Measurements from ENCODE around the gene DGUOK. TPM values are rescaled to one million over a fixed set of nuclear protein-coding genes. Genes with fewer than 3 reads are reported as not detected.

The DGUOK gene
- total and polyA plus RNA-seq, 2 experiments from 2014 or later = 68.0 to 116 TPM

DNA sequence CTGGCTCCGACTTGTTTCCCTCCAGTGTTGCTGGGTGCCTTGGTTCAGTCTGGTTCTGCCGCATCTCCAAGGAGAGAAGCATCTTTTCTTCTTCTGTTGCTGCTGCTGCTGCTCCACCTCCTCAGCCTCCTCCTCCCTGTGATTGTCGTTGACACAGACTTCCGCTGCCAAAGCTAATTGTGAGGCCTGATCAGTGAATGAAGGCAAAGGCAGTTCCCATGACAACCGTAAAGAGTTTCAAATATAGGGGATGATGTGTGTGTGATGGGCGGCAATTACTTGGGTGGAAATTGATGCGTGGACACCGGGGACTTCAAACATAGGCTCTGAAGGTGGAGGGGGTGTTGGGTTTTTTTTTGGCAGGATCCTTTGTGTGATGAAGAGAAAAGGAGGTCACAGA is 71.8 kb downstream of the DGUOK start:
- 94% methylated on average over 8 of the region's 8 CpGs for WGBS (ENCODE audit: low lambda C conversion rate, missing lambda C conversion rate)
- Histone ChIP-seq H3K4me1 (ENCODE audit: insufficient read depth) (peaks cover 39% of the 10 kb centered on the region), H3K79me2 (peaks cover 84% of the 10 kb centered on the region), H3K9me3 (ENCODE audit: low read depth) (no peaks in the 10 kb centered on the region), H2AFZ (no peak overlapping the region), H3K36me3 (replicated peaks; ENCODE audit: insufficient read depth, low read depth) (no peaks in the 10 kb centered on the region), H3K27ac (no peak overlapping the region), H3K27me3 (no peaks in the 10 kb centered on the region), H4K20me1 (ENCODE audit: insufficient read depth, poor library complexity, severe bottlenecking) (peaks cover 71% of the 10 kb centered on the region), H3K9me2 (replicated peaks; ENCODE audit: insufficient read depth) (no peaks in the 10 kb centered on the region), H3K4me2 (no peak overlapping the region), H3K4me3 (no peak overlapping the region)
- TF ChIP-seq CTCF (IDR thresholded peaks at IDR 0.05; ENCODE audit: poor library complexity) (no peak), EZH2 (IDR thresholded peaks at IDR 0.05; ENCODE audit: borderline replicate concordance) (no peak)
- DNase-seq (ENCODE audit: low spot score) = no peak

DNA sequence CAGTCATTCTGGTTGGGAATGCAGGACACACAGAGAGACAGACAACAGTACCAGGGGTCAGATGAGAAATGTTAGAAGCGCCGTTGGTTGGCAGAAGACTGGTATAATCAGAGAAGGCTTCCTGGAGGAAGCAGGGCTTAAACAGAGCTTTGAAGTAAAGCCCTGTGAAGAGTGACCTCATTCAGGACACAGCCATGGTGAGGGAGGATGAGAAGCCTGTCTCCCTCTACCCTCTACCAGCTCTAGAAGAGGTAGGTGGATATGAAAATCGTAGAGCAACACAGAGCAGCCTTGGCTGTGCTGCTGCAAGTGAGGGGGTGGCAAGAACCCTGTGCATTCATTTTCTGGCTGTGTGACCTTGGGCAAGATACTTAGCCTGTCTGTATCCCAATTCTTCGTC is 72.3 kb downstream of the DGUOK start:
- no peak for DNase-seq (ENCODE audit: low spot score)
- TF ChIP-seq CTCF (IDR thresholded peaks at IDR 0.05; ENCODE audit: poor library complexity) = no peak
- TF ChIP-seq EZH2phosphoT487 (IDR thresholded peaks at IDR 0.05; ENCODE audit: low read depth, severe bottlenecking, unreplicated experiment) = no peak
- no peak for TF ChIP-seq EZH2 (IDR thresholded peaks at IDR 0.05; ENCODE audit: borderline replicate concordance)
- no peak overlapping the region for H3K4me3 ChIP-seq
- no peak overlapping the region for H3K4me2 ChIP-seq
- 84% methylated on average over 4 of the region's 4 CpGs for WGBS (ENCODE audit: low lambda C conversion rate, missing lambda C conversion rate)
- H3K27ac ChIP-seq = no peak overlapping the region
- no peak overlapping the region for H2AFZ ChIP-seq
- no peaks in the 10 kb centered on the region for H3K9me2 ChIP-seq (replicated peaks; ENCODE audit: insufficient read depth)
- no peaks in the 10 kb centered on the region for H3K9me3 ChIP-seq (ENCODE audit: low read depth)
- peaks cover 70% of the 10 kb centered on the region for H4K20me1 ChIP-seq (ENCODE audit: insufficient read depth, poor library complexity, severe bottlenecking)
- H3K27me3 ChIP-seq = no peaks in the 10 kb centered on the region
- H3K79me2 ChIP-seq = peaks cover 84% of the 10 kb centered on the region
- peaks cover 44% of the 10 kb centered on the region for H3K4me1 ChIP-seq (ENCODE audit: insufficient read depth)
- no peaks in the 10 kb centered on the region for H3K36me3 ChIP-seq (replicated peaks; ENCODE audit: insufficient read depth, low read depth)

DNA sequence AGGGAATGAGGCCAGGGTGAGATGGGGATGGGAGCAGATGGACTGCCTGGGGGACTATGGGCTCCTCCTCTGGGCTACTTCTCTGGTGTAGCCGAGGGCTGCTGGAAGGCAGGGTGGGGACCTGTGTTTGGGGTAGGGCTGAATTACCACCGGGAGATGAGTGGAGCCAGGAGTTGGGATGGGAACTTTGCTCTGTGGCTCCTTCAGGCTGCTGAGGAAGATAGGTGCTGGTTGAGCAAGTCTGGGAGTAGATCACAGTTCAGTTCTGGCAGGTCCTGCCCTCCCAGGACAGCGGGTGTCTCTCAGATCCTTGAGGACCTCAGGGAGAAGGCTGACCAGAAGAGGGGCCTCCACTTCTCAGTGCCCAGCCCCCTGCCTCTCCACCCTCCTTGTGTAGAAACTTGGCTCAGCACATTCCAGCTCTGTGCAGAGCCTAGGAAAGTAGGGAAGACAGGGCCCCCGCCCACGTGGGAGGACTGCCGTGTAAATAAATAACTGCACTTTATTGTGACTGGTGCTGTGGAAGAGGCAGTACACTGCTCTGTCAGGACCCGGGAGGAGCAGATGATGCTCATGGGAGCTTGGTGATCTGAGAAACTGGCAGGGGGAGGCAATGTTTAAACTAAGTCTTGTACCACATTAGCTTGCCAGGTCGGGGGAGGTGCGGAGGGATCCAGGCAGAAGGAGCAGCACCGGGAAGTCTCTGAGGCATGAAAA is 73.4 kb downstream of the DGUOK start:
- H3K4me2 ChIP-seq = peak overlapping the region; percentile 72
- peak; percentile 89 for DNase-seq (ENCODE audit: low spot score)
- H3K27ac ChIP-seq = peak overlapping the region; percentile 71
- H3K27me3 ChIP-seq = no peaks in the 10 kb centered on the region
- H3K36me3 ChIP-seq (replicated peaks; ENCODE audit: insufficient read depth, low read depth) = no peaks in the 10 kb centered on the region
- H4K20me1 ChIP-seq (ENCODE audit: insufficient read depth, poor library complexity, severe bottlenecking) = peaks cover 78% of the 10 kb centered on the region
- no peak overlapping the region for H2AFZ ChIP-seq
- TF ChIP-seq EZH2phosphoT487 (IDR thresholded peaks at IDR 0.05; ENCODE audit: low read depth, severe bottlenecking, unreplicated experiment) (no peak), CTCF (IDR thresholded peaks at IDR 0.05; ENCODE audit: poor library complexity) (no peak), EZH2 (IDR thresholded peaks at IDR 0.05; ENCODE audit: borderline replicate concordance) (no peak)
- H3K9me2 ChIP-seq (replicated peaks; ENCODE audit: insufficient read depth) = no peaks in the 10 kb centered on the region
- peaks cover 84% of the 10 kb centered on the region for H3K79me2 ChIP-seq
- 20% methylated on average over 10 of the region's 10 CpGs for WGBS (ENCODE audit: low lambda C conversion rate, missing lambda C conversion rate)
- no peak overlapping the region for H3K4me3 ChIP-seq
- peaks cover 48% of the 10 kb centered on the region for H3K4me1 ChIP-seq (ENCODE audit: insufficient read depth)
- H3K9me3 ChIP-seq (ENCODE audit: low read depth) = no peaks in the 10 kb centered on the region

Measured in hepatocyte (in vitro differentiated cells).